GM03348 (cell line): ENCODE data around the gene MOB2.

ENCODE experiments used
- DNase-seq: peaks from one replicate; pipeline ENCODE4 v3.0.0; 2012; ENCODE audit warnings: low spot score

MOB2 gene

DNA sequence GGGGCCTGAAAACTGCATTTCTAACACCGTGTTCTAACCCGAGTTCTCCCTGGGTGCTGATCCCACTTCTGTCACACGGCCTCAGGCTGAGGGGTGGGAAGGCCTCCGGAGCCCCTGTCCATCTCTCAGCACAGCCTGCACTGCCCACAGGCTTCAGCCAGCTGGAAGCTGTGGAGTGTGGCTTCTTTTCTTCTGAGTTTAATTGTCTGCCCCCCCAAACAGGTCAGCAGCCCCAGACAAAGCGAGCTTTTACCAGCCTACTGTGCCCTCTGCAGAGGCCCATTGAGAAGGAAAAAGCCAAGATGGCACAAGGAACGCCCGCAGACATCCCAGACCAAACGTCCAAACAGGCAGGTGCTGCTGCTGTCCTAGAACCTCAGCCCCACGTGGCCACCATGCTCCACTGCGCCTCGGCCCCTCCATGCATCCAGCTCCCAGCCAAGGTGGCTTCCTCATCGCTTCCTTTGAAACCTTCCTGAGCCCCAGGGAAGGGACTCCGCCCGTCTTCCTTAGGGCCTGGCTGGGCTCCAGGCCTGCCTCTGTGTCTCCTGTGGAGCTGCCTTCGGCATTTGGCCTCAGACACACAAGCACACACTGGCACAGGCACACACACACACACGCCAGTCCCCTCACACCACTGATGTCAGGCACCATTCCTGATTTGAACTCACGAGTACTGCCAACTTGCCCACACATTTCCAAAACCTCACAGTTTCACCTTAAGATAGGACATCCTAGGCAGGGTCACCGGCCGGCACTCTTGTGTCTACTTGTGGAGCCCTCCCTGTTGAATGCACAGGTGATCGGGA, 1.7 kb downstream of the MOB2 start:
- no peak for DNase-seq

DNA sequence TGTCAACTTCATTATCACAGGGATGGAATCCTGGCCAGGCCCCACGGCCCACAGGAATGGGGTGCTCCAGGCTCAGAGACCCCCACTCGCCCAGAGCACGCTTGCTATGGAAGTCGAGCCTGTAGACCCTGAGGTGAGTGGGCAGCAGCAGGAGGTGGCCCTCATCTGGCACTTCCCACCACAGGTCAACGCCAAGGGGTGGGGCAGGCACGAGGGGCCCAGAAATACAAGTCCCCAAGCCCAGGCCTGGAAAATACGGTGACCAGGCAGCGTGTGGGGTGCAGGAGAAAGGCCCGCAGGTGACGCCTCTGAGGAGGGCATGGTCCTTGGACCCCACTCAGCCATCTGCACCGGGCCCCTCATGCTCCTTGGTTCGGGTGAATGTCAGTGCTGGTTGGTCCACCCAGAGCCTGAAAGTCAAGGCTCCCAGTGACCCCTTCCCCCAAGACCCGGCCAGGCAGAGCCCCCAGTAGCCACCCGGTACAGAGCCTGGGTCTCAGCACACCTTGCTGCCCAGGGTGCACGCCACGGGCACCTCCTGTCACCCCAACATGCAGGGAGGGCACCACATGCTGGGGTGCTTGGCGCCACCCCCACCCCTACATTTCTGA, 2.4 kb downstream of the MOB2 start:
- DNase-seq = no peak

DNA sequence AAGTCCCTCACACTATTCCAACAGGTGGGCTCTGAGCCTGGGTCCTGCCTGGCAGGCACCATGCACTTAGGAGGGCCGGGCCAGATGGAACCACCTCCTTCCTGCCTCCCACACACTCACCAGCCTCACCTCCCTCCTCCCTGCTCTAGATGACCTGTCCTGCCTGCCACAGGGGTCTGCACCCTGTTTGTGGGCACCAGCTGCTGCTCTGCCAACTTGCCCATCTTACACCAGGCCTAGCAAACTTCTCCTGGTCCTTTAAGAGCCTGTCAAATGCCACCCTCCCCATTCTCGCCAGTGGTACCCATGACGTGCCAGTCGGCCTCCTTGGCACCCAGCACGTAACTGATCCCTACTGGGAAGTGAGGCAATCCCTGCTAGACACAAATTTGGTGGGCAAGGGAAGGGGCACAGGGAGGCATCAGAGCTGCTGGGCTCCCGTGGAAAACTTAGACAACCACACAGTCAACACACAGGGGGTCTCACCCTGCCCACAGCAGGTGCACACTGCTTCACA, 3.1 kb downstream of the MOB2 start:
- DNase-seq = no peak

GRCh38 chr11:1482581-1483444, 3.8 kb downstream of the MOB2 start:
- no peak for DNase-seq

- no peak for DNase-seq
These were observed 4.6 kb downstream of the MOB2 start for GRCh38 chr11:1481861-1482441.

DNA sequence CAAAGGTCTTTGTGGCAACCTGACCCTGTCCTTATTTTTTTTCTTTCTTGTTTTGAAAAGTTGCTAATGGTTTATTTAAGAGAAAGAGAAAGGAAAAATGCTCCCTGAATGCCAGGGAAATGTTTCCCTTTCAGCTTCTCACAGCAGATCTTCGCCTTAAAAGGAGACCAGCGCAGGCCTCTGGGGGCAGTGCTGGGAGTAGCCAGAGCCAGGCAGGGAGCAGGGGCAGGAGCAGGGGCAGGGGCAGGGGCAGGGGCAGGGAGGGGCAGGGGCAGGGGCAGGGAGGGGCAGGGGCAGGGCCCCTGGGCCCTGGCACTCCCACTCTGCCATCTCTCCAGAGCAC, 5.1 kb downstream of the MOB2 start:
- DNase-seq = no peak

GRCh38 chr11:1480555-1481482, 5.8 kb downstream of the MOB2 start:
- no peak for DNase-seq

GRCh38 chr11:1480191-1480554, 6.4 kb downstream of the MOB2 start:
- DNase-seq = no peak

GRCh38 chr11:1479678-1480118, 6.9 kb downstream of the MOB2 start:
- no peak for DNase-seq

DNA sequence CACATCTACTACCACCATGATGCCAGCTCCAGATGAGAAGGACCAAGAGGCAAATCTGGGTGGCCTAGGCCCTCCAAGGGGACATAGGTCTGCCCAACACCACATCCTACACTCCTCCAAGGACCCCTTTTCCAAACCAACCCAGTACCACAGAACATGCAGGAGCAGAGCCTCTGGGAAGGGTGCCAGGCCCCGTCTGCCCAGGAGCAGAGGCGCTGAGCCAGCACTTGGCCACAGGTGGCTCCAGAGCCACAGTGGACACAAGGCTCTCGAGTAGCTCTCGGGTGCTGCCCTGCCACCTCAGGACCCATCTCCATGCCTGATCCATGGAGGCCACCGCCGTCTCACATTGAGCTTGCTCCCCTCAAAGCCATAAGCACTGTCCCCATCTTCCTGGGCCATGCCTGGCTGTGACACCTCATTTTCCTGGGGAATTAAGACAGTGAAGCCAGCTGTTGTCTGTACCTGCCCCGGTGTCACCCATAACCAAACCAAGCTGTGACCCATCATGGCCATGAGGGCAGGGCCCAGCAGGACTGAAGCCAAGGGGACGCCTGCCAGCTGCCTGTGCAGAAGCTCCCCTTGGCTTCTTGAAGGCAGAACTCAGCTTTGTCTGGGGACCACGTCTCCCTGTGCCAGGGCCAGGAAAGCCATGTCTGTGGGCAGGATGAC, 7.4 kb downstream of the MOB2 start:
- DNase-seq = no peak

GRCh38 chr11:1478544-1478943, 8.0 kb downstream of the MOB2 start:
- no peak for DNase-seq

DNA sequence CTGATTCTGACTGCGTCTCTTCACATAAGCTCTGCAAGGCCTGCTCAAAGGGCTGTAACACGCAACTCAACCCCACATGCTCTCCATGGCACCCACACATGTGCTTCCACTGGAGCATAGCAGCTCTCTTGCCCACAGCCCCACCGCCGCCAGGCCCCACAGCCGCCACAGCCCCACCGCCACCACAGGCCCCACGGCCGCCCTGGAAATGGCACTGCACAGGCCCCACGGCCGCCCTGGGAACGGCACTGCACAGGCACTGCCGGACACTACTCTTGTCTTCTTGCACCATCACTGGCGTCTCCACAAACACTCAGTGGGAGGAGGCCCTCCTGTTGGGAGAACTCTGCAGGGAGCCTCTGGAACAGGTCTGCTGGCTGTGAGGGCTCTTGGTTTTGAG, 8.6 kb downstream of the MOB2 start:
- DNase-seq = no peak

DNA sequence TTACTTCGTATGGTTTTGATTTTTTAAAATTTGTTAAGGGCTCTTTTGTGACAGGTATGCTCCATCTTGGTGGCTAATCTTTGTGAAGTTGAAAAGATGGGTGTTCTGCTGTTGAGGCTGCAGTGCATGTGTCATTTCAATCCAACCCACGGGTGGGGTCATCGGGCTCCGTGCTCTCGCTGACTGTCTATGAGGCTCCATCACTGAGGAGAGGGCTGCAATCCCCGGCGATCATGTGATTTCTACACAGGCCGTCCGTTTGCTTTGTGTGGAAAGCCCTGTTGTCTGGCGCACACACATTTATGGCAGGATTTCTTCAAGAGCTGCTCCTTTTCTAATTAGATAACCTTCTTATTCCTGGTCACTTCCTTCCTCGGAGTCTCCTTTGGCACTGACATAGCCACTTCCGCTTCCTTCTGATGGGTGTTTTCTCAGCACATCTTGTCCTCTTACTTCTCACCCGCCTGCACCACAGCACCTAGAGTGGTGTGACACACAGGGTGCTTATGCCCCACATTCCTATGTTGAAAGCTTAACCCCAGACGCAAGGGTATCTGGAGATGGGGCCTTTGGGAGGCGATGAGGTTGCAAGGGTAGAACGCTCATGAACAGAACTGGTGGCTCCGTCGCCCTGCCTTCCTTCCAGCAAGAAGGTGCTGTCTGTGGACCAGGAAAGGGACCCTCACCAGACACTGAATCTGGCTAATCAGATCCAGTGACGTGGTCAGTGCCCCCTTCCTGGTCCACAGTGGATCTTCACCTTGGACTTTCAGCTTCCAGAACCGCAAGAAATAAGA, 9.4 kb downstream of the MOB2 start:
- no peak for DNase-seq

DNA sequence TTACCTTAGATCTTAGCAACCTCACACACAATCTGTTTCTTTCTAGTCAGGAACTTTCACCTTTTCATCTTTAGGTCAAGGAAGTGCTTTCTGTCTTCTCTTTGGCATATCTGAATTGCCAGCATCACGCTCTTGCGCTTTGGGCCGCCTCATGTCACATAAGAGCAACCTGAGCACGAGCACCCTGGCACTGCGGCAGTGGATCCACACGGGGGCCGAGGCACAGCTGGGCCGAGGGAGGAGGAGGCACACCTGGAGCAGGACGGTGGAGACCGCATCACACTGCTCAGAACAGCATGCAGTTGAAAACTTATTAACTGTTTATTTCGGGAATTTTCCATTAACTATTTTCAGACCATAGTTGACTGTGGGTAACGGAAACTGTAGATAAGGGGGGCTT, 10.7 kb downstream of the MOB2 start:
- no peak for DNase-seq

DNA sequence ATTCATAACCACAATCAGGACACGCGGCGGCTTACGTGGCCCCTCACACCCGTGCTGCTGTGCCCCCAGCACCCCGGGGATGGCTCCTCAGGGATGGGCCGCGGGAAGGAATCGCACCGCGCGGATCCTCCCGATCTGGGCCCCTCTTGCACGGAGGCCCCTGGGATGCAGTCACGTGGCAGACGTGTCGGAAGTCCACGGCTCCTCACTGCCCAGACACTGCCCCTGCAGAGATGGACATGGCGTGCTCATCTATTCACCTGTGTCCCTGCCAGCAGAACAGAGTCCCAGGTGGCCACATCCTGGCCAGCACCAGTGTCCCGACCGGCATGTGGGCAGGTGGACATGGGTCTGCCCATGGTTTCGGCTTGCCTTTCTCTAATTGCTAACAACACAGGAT, 12.8 kb downstream of the MOB2 start:
- DNase-seq = no peak

GRCh38 chr11:1473011-1473628, 13.5 kb downstream of the MOB2 start:
- DNase-seq = no peak

- DNase-seq = no peak
These were observed 14.2 kb downstream of the MOB2 start for GRCh38 chr11:1472180-1473005.

DNA sequence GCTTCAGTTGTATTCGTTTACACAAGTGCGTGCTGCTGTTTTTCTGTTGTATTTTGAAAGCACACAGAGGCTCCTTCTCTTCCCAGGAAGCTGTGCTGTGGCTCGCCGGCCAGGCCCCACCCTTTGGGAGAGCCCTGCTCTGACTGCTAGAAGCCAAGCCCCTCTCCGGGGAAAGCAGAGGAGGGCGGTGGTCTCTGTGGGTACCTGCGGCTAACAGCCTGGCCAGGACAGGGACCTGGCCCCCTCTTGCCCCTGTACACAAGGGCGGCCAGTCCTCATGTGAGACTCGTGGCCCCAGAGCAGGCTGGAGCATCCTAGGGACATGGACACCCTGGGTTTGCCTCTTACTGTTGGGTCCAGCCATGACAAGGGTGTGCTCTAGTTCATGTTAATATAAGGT, 14.8 kb downstream of the MOB2 start:
- DNase-seq = no peak
